OCI-LY3 (cell line): ENCODE measurements around the gene FRYL.
"Not testable (repeated sequence)": the region's sequence is repeated elsewhere in the genome, so short reads cannot be mapped to it uniquely, and the experiment has no call there.

Experiments used
- H2AFZ ChIP-seq: fragments of 200-600, 300-600 bp; shearing (Covaris generic); 2 replicates; pipeline ENCODE4 v1.6.0; 2014; ENCODE audit warnings: antibody characterized with exemption, low read depth, low read length
- H3K27ac ChIP-seq: fragments of 200-600, 300-600 bp; sonication (generic); 2 replicates; pipeline ENCODE4 v1.5.1; 2014; ENCODE audit warnings: mild to moderate bottlenecking, low read length, moderate library complexity, mixed read lengths
- H3K27me3 ChIP-seq: fragments of 200-600, 300-600 bp; sonication (generic); 2 replicates; pipeline ENCODE4 v1.6.1; 2014; ENCODE audit warnings: low read depth, low read length, mixed read lengths
- H3K36me3 ChIP-seq: fragments of 200-600, 300-600 bp; sonication (generic); replicated peaks from 2 replicates; pipeline ENCODE3; 2014; ENCODE audit warnings: low read depth, low read length, mixed read lengths
- H3K4me1 ChIP-seq: fragments of 300-600, 200-600 bp; sonication (generic); 2 replicates; pipeline ENCODE4 v1.6.1; 2014; ENCODE audit warnings: low read length, mixed read lengths
- H3K4me2 ChIP-seq: fragments of 200-600, 300-600 bp; sonication (generic); 2 replicates; pipeline ENCODE4 v1.6.1; 2014; ENCODE audit warnings: low read length, mixed read lengths
- H3K4me3 ChIP-seq: fragments of 300-600, 200-600 bp; sonication (generic); 2 replicates; pipeline ENCODE4 v1.5.1; 2014; ENCODE audit warnings: antibody characterized with exemption, mild to moderate bottlenecking, low read length, moderate library complexity
- H3K79me2 ChIP-seq: fragments of 300-600, 200-600 bp; shearing (Covaris generic); 2 replicates; pipeline ENCODE4 v1.6.1; 2014; ENCODE audit warnings: mild to moderate bottlenecking, low read length, mixed read lengths
- H3K9ac ChIP-seq: fragments of 300-600, 200-600 bp; shearing (Covaris generic); 2 replicates; pipeline ENCODE4 v1.6.0; 2014; ENCODE audit warnings: mild to moderate bottlenecking, low read length, moderate library complexity
- H3K9me3 ChIP-seq: fragments of 200-600, 300-600 bp; shearing (Covaris generic); 2 replicates; pipeline ENCODE4 v1.6.1; 2014; ENCODE audit warnings: low read length, mixed read lengths; ENCODE audit not compliant: insufficient read depth
- H4K20me1 ChIP-seq: fragments of 200-600, 300-600 bp; sonication (generic); 2 replicates; pipeline ENCODE4 v1.6.1; 2016; ENCODE audit warnings: low read length, mixed read lengths; ENCODE audit not compliant: insufficient read depth
- EZH2phosphoT487 ChIP-seq: fragments of 200-600 bp; shearing (Covaris generic); IDR thresholded peaks from 2 replicates; pipeline ENCODE4 v1.6.1; 2018; ENCODE audit warnings: antibody characterized with exemption, mixed run types, low read depth
- TF ChIP-seq, protein P1 (sequence below): fragments of 200-600, 300-600 bp; sonication (generic); IDR thresholded peaks from 2 replicates; pipeline ENCODE4 v1.5.1; 2014; ENCODE audit warnings: antibody characterized with exemption, low read length, low read depth

Gene FRYL

DNA sequence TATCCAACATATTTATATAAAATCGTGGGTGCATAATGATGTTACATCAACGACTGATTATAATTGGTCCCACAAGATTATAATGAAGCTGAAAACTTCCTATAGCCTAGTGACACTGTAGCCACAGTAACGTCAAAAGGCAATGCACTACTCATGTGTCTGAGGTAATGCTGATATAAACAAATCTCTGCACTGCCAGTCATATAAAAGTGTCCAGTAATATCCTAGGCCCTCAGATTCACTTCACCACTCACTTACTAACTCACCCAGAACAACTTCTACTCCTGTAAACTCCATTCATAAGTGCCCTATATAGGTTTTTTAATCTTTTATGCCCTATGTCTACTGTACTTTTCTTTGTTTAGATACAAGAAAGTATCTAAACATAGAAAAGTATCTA lies 18.8 kb downstream of the FRYL start:
- Histone ChIP-seq H4K20me1 (peaks cover 27% of the 10 kb centered on the region), H3K27ac (no peak overlapping the region), H3K36me3 (peaks cover 4% of the 10 kb centered on the region), H3K79me2 (peaks cover 68% of the 10 kb centered on the region), H2AFZ (no peak overlapping the region), H3K4me3 (no peak overlapping the region), H3K9ac (no peak overlapping the region), H3K4me2 (no peak overlapping the region), H3K4me1 (peaks cover 3% of the 10 kb centered on the region), H3K27me3 (no peaks in the 10 kb centered on the region), H3K9me3 (no peaks in the 10 kb centered on the region)
- TF ChIP-seq EZH2phosphoT487: no peak
- TF ChIP-seq, protein P1, sequence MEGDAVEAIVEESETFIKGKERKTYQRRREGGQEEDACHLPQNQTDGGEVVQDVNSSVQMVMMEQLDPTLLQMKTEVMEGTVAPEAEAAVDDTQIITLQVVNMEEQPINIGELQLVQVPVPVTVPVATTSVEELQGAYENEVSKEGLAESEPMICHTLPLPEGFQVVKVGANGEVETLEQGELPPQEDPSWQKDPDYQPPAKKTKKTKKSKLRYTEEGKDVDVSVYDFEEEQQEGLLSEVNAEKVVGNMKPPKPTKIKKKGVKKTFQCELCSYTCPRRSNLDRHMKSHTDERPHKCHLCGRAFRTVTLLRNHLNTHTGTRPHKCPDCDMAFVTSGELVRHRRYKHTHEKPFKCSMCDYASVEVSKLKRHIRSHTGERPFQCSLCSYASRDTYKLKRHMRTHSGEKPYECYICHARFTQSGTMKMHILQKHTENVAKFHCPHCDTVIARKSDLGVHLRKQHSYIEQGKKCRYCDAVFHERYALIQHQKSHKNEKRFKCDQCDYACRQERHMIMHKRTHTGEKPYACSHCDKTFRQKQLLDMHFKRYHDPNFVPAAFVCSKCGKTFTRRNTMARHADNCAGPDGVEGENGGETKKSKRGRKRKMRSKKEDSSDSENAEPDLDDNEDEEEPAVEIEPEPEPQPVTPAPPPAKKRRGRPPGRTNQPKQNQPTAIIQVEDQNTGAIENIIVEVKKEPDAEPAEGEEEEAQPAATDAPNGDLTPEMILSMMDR: no peak

GRCh38 chr4:48758703-48759102 lies 21.4 kb downstream of the FRYL start:
- H3K27ac ChIP-seq, H3K36me3 ChIP-seq, H3K9ac ChIP-seq, H3K4me2 ChIP-seq, H2AFZ ChIP-seq, H3K9me3 ChIP-seq, H3K4me1 ChIP-seq, H3K27me3 ChIP-seq, H3K4me3 ChIP-seq: not testable (repeated sequence)
- peaks cover 67% of the 10 kb centered on the region for H3K79me2 ChIP-seq
- H4K20me1 ChIP-seq: peaks cover 30% of the 10 kb centered on the region

GRCh38 chr4:48756689-48757220 lies 23.3 kb downstream of the FRYL start:
- H3K9ac ChIP-seq: no peak overlapping the region
- peaks cover 7% of the 10 kb centered on the region for H3K36me3 ChIP-seq
- no peak overlapping the region for H3K4me2 ChIP-seq
- TF ChIP-seq, protein P1: no peak
- no peak for TF ChIP-seq EZH2phosphoT487
- H3K4me1 ChIP-seq: no peaks in the 10 kb centered on the region
- no peak overlapping the region for H2AFZ ChIP-seq
- H3K27ac ChIP-seq: no peak overlapping the region
- H3K4me3 ChIP-seq: no peak overlapping the region
- H3K27me3 ChIP-seq: no peaks in the 10 kb centered on the region
- no peaks in the 10 kb centered on the region for H3K9me3 ChIP-seq
- peaks cover 59% of the 10 kb centered on the region for H3K79me2 ChIP-seq
- peaks cover 31% of the 10 kb centered on the region for H4K20me1 ChIP-seq

- peaks cover 42% of the 10 kb centered on the region for H4K20me1 ChIP-seq
- TF ChIP-seq, protein P1: no peak
- TF ChIP-seq EZH2phosphoT487: no peak
- no peak overlapping the region for H3K9ac ChIP-seq
- H3K79me2 ChIP-seq: peaks cover 62% of the 10 kb centered on the region
- H3K27ac ChIP-seq: no peak overlapping the region
- H3K27me3 ChIP-seq: no peaks in the 10 kb centered on the region
- H3K4me3 ChIP-seq: no peak overlapping the region
- no peak overlapping the region for H2AFZ ChIP-seq
- peaks cover 7% of the 10 kb centered on the region for H3K36me3 ChIP-seq
- no peaks in the 10 kb centered on the region for H3K4me1 ChIP-seq
- no peak overlapping the region for H3K4me2 ChIP-seq
- H3K9me3 ChIP-seq: no peaks in the 10 kb centered on the region
Measured at GRCh38 chr4:48755281-48755680, 24.8 kb downstream of the FRYL start.
